ENCODE data around the gene OR1E1.
"Not testable (repeated sequence)": the region's sequence is repeated elsewhere in the genome, so short reads cannot be mapped to it uniquely, and the experiment has no call there.

OR1E1 gene

GRCh38 chr17:3398310-3398709 is at the start of gene OR1E1:
Gene OR1E1 (minus strand): TSS chr17:3398410. CDS start chr17:3398410, 0 bp downstream.
- Mint-ChIP-seq H3K36me3 (ENCODE audit: low read depth) (no peaks in the 10 kb centered on the region), H3K9me3 (no peaks in the 10 kb centered on the region), H3K4me3 (no peak within 1 kb of the TSS), H3K27me3 (ENCODE audit: low read depth) (no peaks in the 10 kb centered on the region), H3K4me1 (ENCODE audit: low read depth) (no peaks in the 10 kb centered on the region), H3K27ac (no peak within 1 kb of the TSS)

GRCh38 chr17:3447625-3448024 is 49.4 kb upstream of the OR1E1 start:
- Mint-ChIP-seq H3K27me3 (ENCODE audit: low read depth) (peaks cover 21% of the 10 kb centered on the region), H3K4me3 (no peak overlapping the region), H3K36me3 (ENCODE audit: low read depth) (no peaks in the 10 kb centered on the region), H3K9me3 (no peaks in the 10 kb centered on the region), H3K27ac (no peak overlapping the region), H3K4me1 (ENCODE audit: low read depth) (no peaks in the 10 kb centered on the region)

DNA sequence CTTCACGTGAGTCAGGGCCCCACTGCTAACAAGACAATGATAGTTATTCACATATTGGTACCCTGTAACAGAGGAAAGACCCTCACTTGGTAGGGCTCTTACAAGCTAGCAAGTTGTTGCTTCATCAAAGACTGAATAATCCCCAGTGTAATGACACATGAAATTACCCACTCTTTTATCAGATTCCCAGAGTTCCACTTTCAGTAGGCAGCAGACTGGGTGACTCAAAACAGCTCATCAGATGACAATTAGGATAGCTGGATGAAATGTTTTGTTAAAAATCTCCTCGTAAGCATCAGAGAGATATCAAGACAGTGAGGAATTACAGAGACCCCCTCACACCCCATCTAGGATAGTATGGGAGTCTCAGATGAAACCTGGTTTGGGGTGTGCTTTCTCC is 42.2 kb upstream of the OR1E1 start:
- no peaks in the 10 kb centered on the region for H3K9me3 Mint-ChIP-seq
- H3K4me3 Mint-ChIP-seq, result no peak overlapping the region
- peaks cover 16% of the 10 kb centered on the region for H3K27me3 Mint-ChIP-seq (ENCODE audit: low read depth)
- no peaks in the 10 kb centered on the region for H3K36me3 Mint-ChIP-seq (ENCODE audit: low read depth)
- no peak overlapping the region for H3K27ac Mint-ChIP-seq
- no peaks in the 10 kb centered on the region for H3K4me1 Mint-ChIP-seq (ENCODE audit: low read depth)

GRCh38 chr17:3438368-3438767 is 40.2 kb upstream of the OR1E1 start:
- Mint-ChIP-seq H3K27me3 (ENCODE audit: low read depth) (peaks cover 11% of the 10 kb centered on the region), H3K9me3 (no peaks in the 10 kb centered on the region), H3K4me3 (no peak overlapping the region), H3K36me3 (ENCODE audit: low read depth) (no peaks in the 10 kb centered on the region), H3K4me1 (ENCODE audit: low read depth) (no peaks in the 10 kb centered on the region), H3K27ac (no peak overlapping the region)

DNA sequence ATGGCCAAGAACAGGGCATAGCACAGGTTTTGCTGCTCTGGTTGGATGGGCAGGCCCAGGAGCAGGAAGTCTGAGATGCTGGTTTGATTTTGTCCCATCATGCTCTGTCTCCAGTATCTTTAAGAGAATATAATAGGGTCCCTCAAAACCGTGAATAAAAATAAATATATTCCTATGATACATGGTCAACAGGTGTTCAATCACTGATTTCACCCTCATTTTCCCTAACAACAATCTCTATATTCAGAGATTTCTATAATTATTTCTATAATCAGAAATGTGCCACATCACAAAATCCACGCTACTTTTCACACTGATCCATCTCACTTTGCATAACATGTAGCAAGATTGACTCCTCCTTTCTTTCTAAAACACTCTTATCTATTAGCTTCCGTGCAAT is 35.5 kb upstream of the OR1E1 start, which contains the start of gene OR1E2:
Gene OR1E2, minus strand, starts transcription at position 101 of the 400 bp plus-strand sequence. Its CDS starts 0 bp downstream, at position 101.
- Mint-ChIP-seq H3K27ac (no peak within 1 kb of the TSS), H3K4me1 (ENCODE audit: low read depth) (no peaks in the 10 kb centered on the region), H3K36me3 (ENCODE audit: low read depth) (no peaks in the 10 kb centered on the region), H3K9me3 (no peaks in the 10 kb centered on the region), H3K4me3 (no peak within 1 kb of the TSS), H3K27me3 (ENCODE audit: low read depth) (no peaks in the 10 kb centered on the region)

DNA sequence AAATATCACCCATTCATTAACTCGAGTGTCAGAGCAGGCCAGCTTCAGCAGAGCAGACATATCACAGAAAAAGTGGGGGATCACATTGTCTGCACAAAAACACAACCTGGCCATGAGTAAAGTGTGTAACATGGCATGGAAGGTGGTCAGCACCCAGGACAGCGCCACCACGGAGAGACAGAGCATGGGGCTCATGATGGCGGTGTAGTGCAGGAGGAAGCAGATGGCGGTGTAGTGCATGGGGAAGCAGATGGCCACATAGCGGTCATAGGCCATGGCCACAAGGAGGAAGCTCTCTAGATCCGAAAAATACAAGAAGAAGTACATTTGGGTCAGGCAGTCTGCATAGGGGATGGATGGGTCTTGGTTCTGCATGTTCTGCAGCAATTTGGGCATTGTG is 35.0 kb upstream of the OR1E1 start:
- not testable (repeated sequence) for H3K27ac Mint-ChIP-seq; H3K9me3 Mint-ChIP-seq; H3K4me1 Mint-ChIP-seq (ENCODE audit: low read depth); H3K27me3 Mint-ChIP-seq (ENCODE audit: low read depth); H3K36me3 Mint-ChIP-seq (ENCODE audit: low read depth); H3K4me3 Mint-ChIP-seq

DNA sequence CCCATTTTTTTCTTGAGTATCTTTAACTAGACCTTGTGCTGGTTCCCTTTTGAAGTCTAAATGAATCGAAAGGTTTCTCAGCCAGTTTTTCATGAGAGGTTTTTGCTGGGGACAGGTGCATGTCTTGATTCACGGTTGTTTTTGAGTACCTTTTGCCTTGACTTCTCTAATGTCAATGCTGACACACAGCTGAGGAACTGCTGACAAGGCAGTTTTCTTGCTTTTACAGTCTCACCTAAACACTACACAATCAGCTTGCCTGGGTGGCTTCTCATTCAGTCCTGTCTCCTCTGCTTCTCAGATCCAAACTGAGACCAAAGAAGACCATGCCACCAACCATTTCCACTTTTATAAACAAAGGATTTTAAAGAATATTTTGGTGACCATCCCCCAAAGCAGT is 20.0 kb upstream of the OR1E1 start:
- H3K36me3 Mint-ChIP-seq (ENCODE audit: low read depth), result no peaks in the 10 kb centered on the region
- no peaks in the 10 kb centered on the region for H3K4me1 Mint-ChIP-seq (ENCODE audit: low read depth)
- no peak overlapping the region for H3K27ac Mint-ChIP-seq
- peaks cover 4% of the 10 kb centered on the region for H3K27me3 Mint-ChIP-seq (ENCODE audit: low read depth)
- no peak overlapping the region for H3K4me3 Mint-ChIP-seq
- H3K9me3 Mint-ChIP-seq, result no peaks in the 10 kb centered on the region

DNA sequence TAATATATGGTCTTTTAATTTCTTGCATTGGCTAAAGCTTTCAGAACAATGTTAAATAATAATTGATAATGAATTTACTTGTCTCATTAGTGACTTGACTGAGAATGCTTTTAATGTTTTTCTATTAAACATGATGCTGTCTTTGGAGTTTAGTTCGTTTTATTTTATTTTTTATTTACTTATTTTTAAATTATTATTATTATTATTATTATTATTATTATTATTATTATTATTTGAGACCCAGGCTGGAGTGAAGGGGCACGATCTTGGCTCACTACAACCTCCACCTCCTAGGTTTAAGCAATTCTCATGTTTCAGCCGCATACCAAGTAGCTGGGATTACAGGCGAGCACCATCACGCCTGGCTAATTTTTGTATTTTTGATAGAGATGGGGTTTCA is 17.4 kb upstream of the OR1E1 start:
- Mint-ChIP-seq H3K9me3 (no peaks in the 10 kb centered on the region), H3K27me3 (ENCODE audit: low read depth) (peaks cover 16% of the 10 kb centered on the region), H3K4me1 (ENCODE audit: low read depth) (no peaks in the 10 kb centered on the region), H3K36me3 (ENCODE audit: low read depth) (no peaks in the 10 kb centered on the region), H3K4me3 (no peak overlapping the region), H3K27ac (no peak overlapping the region)

DNA sequence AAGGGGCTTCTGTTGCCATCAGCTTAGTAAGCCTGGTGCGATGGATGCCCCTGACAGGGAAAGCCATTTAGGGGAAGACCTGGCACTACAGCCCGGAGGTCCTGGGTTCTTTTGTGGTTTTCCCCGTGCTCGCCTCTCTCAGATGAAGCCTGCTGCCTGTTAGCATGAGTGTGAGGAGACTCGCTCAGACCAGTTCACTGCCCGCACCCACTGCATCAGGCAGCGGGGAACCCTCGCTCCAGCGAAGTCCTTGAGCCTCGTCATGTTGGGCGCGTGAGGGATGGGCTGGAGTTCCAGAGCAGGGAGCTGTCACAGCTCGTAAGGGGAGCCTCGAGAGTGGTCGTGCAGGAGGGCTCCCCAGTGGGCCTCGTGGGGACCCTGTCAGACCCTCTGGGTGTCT is 14.0 kb upstream of the OR1E1 start:
- not testable (repeated sequence) for H3K4me1 Mint-ChIP-seq (ENCODE audit: low read depth); H3K36me3 Mint-ChIP-seq (ENCODE audit: low read depth); H3K4me3 Mint-ChIP-seq; H3K27ac Mint-ChIP-seq
- Mint-ChIP-seq H3K27me3 (ENCODE audit: low read depth) (peaks cover 13% of the 10 kb centered on the region), H3K9me3 (peaks cover 12% of the 10 kb centered on the region)

DNA sequence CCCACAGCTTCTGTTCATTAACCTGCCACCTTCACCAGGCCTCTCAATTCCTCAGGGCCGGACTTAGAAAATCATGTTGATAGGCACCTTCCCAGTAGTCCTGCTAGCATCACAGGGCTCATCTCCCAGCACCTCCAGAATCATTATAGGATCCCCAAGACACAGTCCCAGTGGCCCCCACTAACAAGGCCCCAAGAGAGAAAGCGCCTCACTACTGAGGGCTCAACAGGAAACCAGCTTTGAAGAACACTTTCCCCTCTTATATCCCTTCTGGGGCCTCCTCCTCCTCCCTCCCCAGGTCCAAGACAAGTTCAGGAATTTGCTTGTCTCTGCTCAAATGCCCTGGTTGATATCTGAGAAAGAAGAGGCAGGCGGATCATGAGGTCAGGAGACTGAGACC is 12.9 kb upstream of the OR1E1 start, which contains the start of gene OR3A3:
Gene OR3A3, plus strand, starts transcription at position 301 of the 400 bp plus-strand sequence.
- Mint-ChIP-seq H3K27ac (no peak within 1 kb of the TSS), H3K36me3 (ENCODE audit: low read depth) (no peaks in the 10 kb centered on the region), H3K4me3 (no peak within 1 kb of the TSS), H3K4me1 (ENCODE audit: low read depth) (no peaks in the 10 kb centered on the region), H3K9me3 (peaks cover 21% of the 10 kb centered on the region), H3K27me3 (ENCODE audit: low read depth) (peaks cover 11% of the 10 kb centered on the region)

DNA sequence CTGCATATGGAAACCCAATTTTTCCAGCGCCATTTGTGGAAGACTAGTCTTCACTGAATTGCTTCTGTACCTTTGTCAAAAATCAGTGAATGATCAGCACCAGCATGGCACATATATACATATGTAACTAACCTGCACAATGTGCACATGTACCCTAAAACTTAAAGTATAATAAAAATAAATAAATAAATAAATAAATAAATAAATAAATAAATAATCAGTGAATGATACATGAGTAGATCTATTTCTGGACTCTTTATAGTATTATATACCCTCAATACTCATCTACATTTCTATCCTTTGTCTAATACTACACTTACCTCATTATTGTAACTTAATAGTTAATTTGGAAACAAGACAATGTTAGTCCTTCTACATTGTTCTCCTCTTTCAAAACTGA is 5.6 kb upstream of the OR1E1 start:
- not testable (repeated sequence) for H3K36me3 Mint-ChIP-seq (ENCODE audit: low read depth); H3K4me3 Mint-ChIP-seq; H3K27ac Mint-ChIP-seq; H3K4me1 Mint-ChIP-seq (ENCODE audit: low read depth); H3K27me3 Mint-ChIP-seq (ENCODE audit: low read depth)
- H3K9me3 Mint-ChIP-seq, result peaks cover 20% of the 10 kb centered on the region

GRCh38 chr17:3401786-3402185 is 3.6 kb upstream of the OR1E1 start:
- Mint-ChIP-seq H3K4me3 (no peak overlapping the region), H3K4me1 (ENCODE audit: low read depth) (no peaks in the 10 kb centered on the region), H3K36me3 (ENCODE audit: low read depth) (no peaks in the 10 kb centered on the region), H3K9me3 (peaks cover 7% of the 10 kb centered on the region), H3K27me3 (ENCODE audit: low read depth) (no peaks in the 10 kb centered on the region), H3K27ac (no peak overlapping the region)

DNA sequence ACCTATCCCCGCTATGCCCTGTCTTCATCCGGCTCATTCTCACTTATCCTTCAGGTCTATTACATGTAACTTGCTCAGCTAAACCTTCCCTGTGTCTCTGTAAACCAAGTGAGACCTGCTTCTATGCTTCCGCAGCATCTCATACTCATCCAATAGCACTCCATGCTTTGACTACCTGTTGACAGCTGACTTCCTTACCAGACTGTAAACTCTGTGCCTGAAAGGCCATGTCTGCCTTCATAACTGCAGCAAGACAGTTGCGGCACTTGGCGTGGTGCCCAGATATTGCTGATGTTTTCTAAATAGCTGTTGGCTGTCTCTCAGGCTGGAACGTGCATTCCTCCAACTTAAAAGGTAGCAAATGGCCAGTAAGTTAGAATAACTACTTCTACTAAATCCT is 1.8 kb upstream of the OR1E1 start:
- H3K27me3 Mint-ChIP-seq (ENCODE audit: low read depth), result no peaks in the 10 kb centered on the region
- H3K36me3 Mint-ChIP-seq (ENCODE audit: low read depth), result no peaks in the 10 kb centered on the region
- H3K4me3 Mint-ChIP-seq, result no peak overlapping the region
- H3K4me1 Mint-ChIP-seq (ENCODE audit: low read depth), result no peaks in the 10 kb centered on the region
- no peaks in the 10 kb centered on the region for H3K9me3 Mint-ChIP-seq
- H3K27ac Mint-ChIP-seq, result no peak overlapping the region

DNA sequence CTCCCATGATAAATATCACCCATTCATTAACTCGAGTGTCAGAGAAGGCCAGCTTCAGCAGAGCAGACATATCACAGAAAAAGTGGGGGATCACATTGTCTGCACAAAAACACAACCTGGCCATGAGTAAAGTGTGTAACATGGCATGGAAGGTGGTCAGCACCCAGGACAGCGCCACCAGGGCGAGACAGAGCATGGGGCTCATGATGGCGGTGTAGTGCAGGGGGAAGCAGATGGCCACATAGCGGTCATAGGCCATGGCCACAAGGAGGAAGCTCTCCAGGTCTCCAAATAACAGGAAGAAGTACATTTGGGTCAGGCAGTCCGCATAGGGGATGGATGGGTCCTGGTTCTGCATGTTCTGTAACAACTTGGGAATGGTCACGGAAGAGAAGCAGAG is 409 bp downstream of the OR1E1 start:
- H3K36me3 Mint-ChIP-seq (ENCODE audit: low read depth); H3K4me1 Mint-ChIP-seq (ENCODE audit: low read depth); H3K27me3 Mint-ChIP-seq (ENCODE audit: low read depth); H3K4me3 Mint-ChIP-seq; H3K9me3 Mint-ChIP-seq; H3K27ac Mint-ChIP-seq: not testable (repeated sequence)

DNA sequence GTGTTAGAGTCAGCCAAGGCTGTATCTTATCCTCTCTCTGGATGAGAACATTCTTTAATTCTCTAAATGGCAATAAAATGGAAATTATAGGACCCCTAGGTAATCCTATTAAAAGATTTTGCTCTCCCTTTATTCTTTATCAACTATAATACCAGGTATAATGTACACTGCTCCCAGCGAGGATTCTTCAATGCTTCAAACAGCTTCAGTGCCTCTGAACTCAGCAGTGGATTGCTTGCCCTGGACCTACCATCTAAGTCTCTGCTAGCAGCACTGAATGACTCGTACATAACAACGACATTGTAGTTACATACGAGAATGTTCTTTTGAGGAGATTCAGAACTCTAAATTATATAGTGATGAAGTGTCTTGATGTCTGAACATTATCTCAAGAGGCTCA is 8.4 kb downstream of the OR1E1 start:
- Mint-ChIP-seq H3K27me3 (ENCODE audit: low read depth) (peaks cover 10% of the 10 kb centered on the region), H3K4me3 (no peak overlapping the region)

More for the DNA sequence above, 8.4 kb downstream of the OR1E1 start:
- Mint-ChIP-seq H3K27ac (no peak overlapping the region), H3K4me1 (ENCODE audit: low read depth) (no peaks in the 10 kb centered on the region), H3K36me3 (ENCODE audit: low read depth) (no peaks in the 10 kb centered on the region), H3K9me3 (no peaks in the 10 kb centered on the region)

All from T-helper 1 cell treated with Interleukin-12 subunit alpha and Interleukin-12 subunit beta and Interleukin-4 antibody, amounts not matched to agents 30 μg/mL and 1 μg/mL, for 36 hours (primary cell).